Caco-2 (cell line): Measurements from ENCODE around the gene UBL3. TPM values are rescaled to one million over a fixed set of nuclear protein-coding genes. Genes with fewer than 3 reads are reported as not detected.

Experiments used
- BruUV-seq: library from RNA; stranded (reverse); fragments of 400-500 nt; replicated peaks from 2 replicates; lab custom pipeline; 2021; lab: Mats Ljungman, UMichigan
- CTCF ChIA-PET: fragments of 300-600 bp; sonication (Branson Sonifier 250); formaldehyde crosslinking; loops from one replicate; lab custom pipeline; 2022; ENCODE audit warnings: antibody characterized with exemption; lab: Charles Lee
- POLR2A ChIA-PET: fragments of 300-600 bp; sonication (Branson Sonifier 250); formaldehyde crosslinking; loops from one replicate; lab custom pipeline; 2022; ENCODE audit warnings: antibody characterized with exemption; lab: Charles Lee
- DNase-seq, 2 experiments: peaks; one replicate each; pipeline versions ENCODE4 v3.0.0 to v3.0.0-alpha.2; 2020 to 2022
- H3K27me3 ChIP-seq: replicated peaks from 2 replicates; pipeline ENCODE4 v1.6.0; 2011; ENCODE audit warnings: low read length; ENCODE audit not compliant: control insufficient read depth, insufficient read depth
- H3K36me3 ChIP-seq: 2 replicates; pipeline ENCODE4 v1.5.1; 2011; ENCODE audit warnings: low read length; ENCODE audit not compliant: control insufficient read depth, insufficient read depth
- H3K4me1 ChIP-seq: fragments of 250-450 bp; sonication (Bioruptor Pico); 2 replicates; pipeline ENCODE4 v1.5.1; 2020; ENCODE audit warnings: mild to moderate bottlenecking
- H3K4me3 ChIP-seq: 2 replicates; pipeline ENCODE4 v1.5.1; 2011; ENCODE audit warnings: low read depth, mild to moderate bottlenecking, control low read depth, low read length
- H3K9me3 ChIP-seq: fragments of 250-450 bp; sonication (Bioruptor Pico); 2 replicates; pipeline ENCODE4 v1.5.1; 2020; ENCODE audit warnings: mild to moderate bottlenecking, moderate library complexity
- H3K27ac Mint-ChIP-seq: one replicate; pipeline ENCODE4 v1.8.0; 2022; ENCODE audit warnings: mixed read lengths; ENCODE audit not compliant: unreplicated experiment
- H3K27me3 Mint-ChIP-seq: one replicate; pipeline ENCODE4 v1.8.0; 2022; ENCODE audit warnings: mixed read lengths; ENCODE audit not compliant: insufficient read depth, unreplicated experiment
- H3K36me3 Mint-ChIP-seq: one replicate; pipeline ENCODE4 v1.8.0; 2022; ENCODE audit warnings: mild to moderate bottlenecking, mixed read lengths; ENCODE audit not compliant: insufficient read depth, unreplicated experiment
- H3K4me1 Mint-ChIP-seq: one replicate; pipeline ENCODE4 v1.8.0; 2022; ENCODE audit warnings: low read depth, mixed read lengths; ENCODE audit not compliant: unreplicated experiment
- H3K4me3 Mint-ChIP-seq: one replicate; pipeline ENCODE4 v1.8.0; 2022; ENCODE audit warnings: mild to moderate bottlenecking, moderate library complexity, mixed read lengths; ENCODE audit not compliant: unreplicated experiment
- H3K9me3 Mint-ChIP-seq: one replicate; pipeline ENCODE4 v1.8.0; 2022; ENCODE audit warnings: mixed read lengths; ENCODE audit not compliant: unreplicated experiment
- CTCF ChIP-seq, 2 experiments: fragments of 200-600 bp in 1 of 2; IDR thresholded peaks; 1 replicate in 1 of 2; 2 replicates in 1 of 2; pipeline versions ENCODE4 v1.5.1 to v1.8.0; 2011 to 2022; ENCODE audit warnings: antibody characterized with exemption in 1 of 2, control low read depth in 1 of 2, inconsistent platforms in 1 of 2, low read depth in 1 of 2, low read length in 1 of 2, mild to moderate bottlenecking in 1 of 2, moderate library complexity in 1 of 2; ENCODE audit not compliant: insufficient read depth in 1 of 2, severe bottlenecking in 1 of 2, unreplicated experiment in 1 of 2
- intact Hi-C: fragments of 100-400 bp; cut with micrococcal nuclease; formaldehyde crosslinking; loops from one replicate; pipeline ENCODE4 v1.10.0; 2022; ENCODE audit not compliant: unreplicated experiment
- total RNA-seq: library from RNA; stranded (reverse); gene quantifications from 2 replicates; pipeline ENCODE4 v1.2.3, GENCODE V29; 2022

The UBL3 gene
- total RNA-seq, 1 experiment from 2014 or later: 37.5 TPM

- Mint-ChIP-seq H3K36me3 (no peaks in the 10 kb centered on the region), H3K27me3 (no peaks in the 10 kb centered on the region), H3K9me3 (no peaks in the 10 kb centered on the region), H3K4me3 (no peak overlapping the region), H3K27ac (no peak overlapping the region), H3K4me1 (peaks cover 9% of the 10 kb centered on the region)
- Histone ChIP-seq H3K4me3 (no peak overlapping the region), H3K9me3 (no peaks in the 10 kb centered on the region), H3K27me3 (no peaks in the 10 kb centered on the region), H3K36me3 (no peaks in the 10 kb centered on the region), H3K4me1 (peaks cover 8% of the 10 kb centered on the region)
- POLR2A ChIA-PET: no interaction called here
- no peak for TF ChIP-seq CTCF (IDR thresholded peaks at IDR 0.05; ENCODE audit: insufficient read depth in 1 of 2, low read depth in 1 of 2, low read length in 1 of 2, severe bottlenecking in 1 of 2, unreplicated experiment in 1 of 2)
- BruUV-seq: no TSS peak
- intact Hi-C loops: no loop called here
- CTCF ChIA-PET: no interaction called here
- DNase-seq: no peak
Measured at GRCh38 chr13:29892151-29892550, 41.7 kb upstream of the UBL3 start.

- intact Hi-C loops: no loop called here
- ChIA-PET CTCF (no interaction called here), POLR2A (no interaction called here)
- no peaks in the 10 kb centered on the region for H3K27me3 Mint-ChIP-seq
- peaks cover 13% of the 10 kb centered on the region for H3K4me1 Mint-ChIP-seq
- Histone ChIP-seq H3K4me1 (peaks cover 8% of the 10 kb centered on the region), H3K4me3 (no peak overlapping the region), H3K36me3 (no peaks in the 10 kb centered on the region), H3K27me3 (no peaks in the 10 kb centered on the region), H3K9me3 (no peaks in the 10 kb centered on the region)
- no TSS peak for BruUV-seq
- no peak for DNase-seq
- H3K27ac Mint-ChIP-seq: no peak overlapping the region
- TF ChIP-seq CTCF (IDR thresholded peaks at IDR 0.05; ENCODE audit: insufficient read depth in 1 of 2, low read depth in 1 of 2, low read length in 1 of 2, severe bottlenecking in 1 of 2, unreplicated experiment in 1 of 2): no peak
- no peaks in the 10 kb centered on the region for H3K9me3 Mint-ChIP-seq
- H3K4me3 Mint-ChIP-seq: no peak overlapping the region
- H3K36me3 Mint-ChIP-seq: no peaks in the 10 kb centered on the region
Measured at GRCh38 chr13:29889111-29889510, 38.7 kb upstream of the UBL3 start.

- Histone ChIP-seq H3K36me3 (no peaks in the 10 kb centered on the region), H3K4me3 (no peak overlapping the region), H3K27me3 (no peaks in the 10 kb centered on the region), H3K9me3 (no peaks in the 10 kb centered on the region), H3K4me1 (peaks cover 4% of the 10 kb centered on the region; the same call in 1 of the 2 replicates)
- Mint-ChIP-seq H3K27me3 (no peaks in the 10 kb centered on the region), H3K27ac (no peak overlapping the region), H3K4me1 (peaks cover 7% of the 10 kb centered on the region), H3K4me3 (no peak overlapping the region), H3K9me3 (no peaks in the 10 kb centered on the region), H3K36me3 (no peaks in the 10 kb centered on the region)
- CTCF ChIA-PET: no interaction called here
- intact Hi-C loops: no loop called here
- POLR2A ChIA-PET: no interaction called here
- no TSS peak for BruUV-seq
- TF ChIP-seq CTCF (IDR thresholded peaks at IDR 0.05; ENCODE audit: insufficient read depth in 1 of 2, low read depth in 1 of 2, low read length in 1 of 2, severe bottlenecking in 1 of 2, unreplicated experiment in 1 of 2): no peak
- no peak for DNase-seq
Measured at GRCh38 chr13:29888306-29888705, 37.9 kb upstream of the UBL3 start.
